Progenitor cell of endocrine pancreas (in vitro differentiated cells): ENCODE data around the gene TTLL1. TPM values are rescaled to one million over a fixed set of nuclear protein-coding genes. Genes with fewer than 3 reads are reported as not detected.

Source experiments
- DNase-seq: peaks from one replicate; pipeline ENCODE4 v3.0.0; 2021; ENCODE audit warnings: low spot score; ENCODE audit not compliant: unreplicated experiment
- H3K27ac Mint-ChIP-seq: 2 replicates; pipeline ENCODE4 v1.8.0; 2021; ENCODE audit warnings: mild to moderate bottlenecking, moderate library complexity, mixed read lengths
- H3K27me3 Mint-ChIP-seq: 2 replicates; pipeline ENCODE4 v1.8.0; 2021; ENCODE audit warnings: mixed read lengths
- H3K36me3 Mint-ChIP-seq: 2 replicates; pipeline ENCODE4 v1.8.0; 2022; ENCODE audit warnings: mixed read lengths; ENCODE audit not compliant: insufficient read depth
- H3K4me1 Mint-ChIP-seq: 2 replicates; pipeline ENCODE4 v1.8.0; 2021; ENCODE audit warnings: low read depth, mixed read lengths
- H3K4me3 Mint-ChIP-seq: 2 replicates; pipeline ENCODE4 v1.8.0; 2021; ENCODE audit warnings: low read depth, mild to moderate bottlenecking, moderate library complexity, mixed read lengths
- H3K9me3 Mint-ChIP-seq: 2 replicates; pipeline ENCODE4 v1.8.0; 2021; ENCODE audit warnings: low read depth, mixed read lengths
- CTCF ChIP-seq: fragments of 200-600 bp; sonication (generic); IDR thresholded peaks from one replicate; pipeline ENCODE4 v1.5.0; 2021; ENCODE audit warnings: antibody characterized with exemption, mild to moderate bottlenecking; ENCODE audit not compliant: unreplicated experiment
- long read RNA-seq: library from polyadenylated mRNA; unstranded; transcript quantifications from one replicate; pipeline ENCODE4 v2.0.0, GENCODE V29; 2020
- total RNA-seq: library from RNA; stranded (reverse); gene quantifications from 2 replicates; pipeline ENCODE4 v1.2.1, GENCODE V29; 2021

The TTLL1 gene
- total RNA-seq: 11.9 and 12.4 TPM in 2 replicates
- long read RNA-seq, transcript TTLL1-201 (11 exons, 1,645 nt): major isoform, 28 of 38 reads
- long read RNA-seq, partial matches to known transcripts: 3 of 38 reads
- long read RNA-seq, other reads (novel, unspliced or antisense): 6 of 38 reads

DNA sequence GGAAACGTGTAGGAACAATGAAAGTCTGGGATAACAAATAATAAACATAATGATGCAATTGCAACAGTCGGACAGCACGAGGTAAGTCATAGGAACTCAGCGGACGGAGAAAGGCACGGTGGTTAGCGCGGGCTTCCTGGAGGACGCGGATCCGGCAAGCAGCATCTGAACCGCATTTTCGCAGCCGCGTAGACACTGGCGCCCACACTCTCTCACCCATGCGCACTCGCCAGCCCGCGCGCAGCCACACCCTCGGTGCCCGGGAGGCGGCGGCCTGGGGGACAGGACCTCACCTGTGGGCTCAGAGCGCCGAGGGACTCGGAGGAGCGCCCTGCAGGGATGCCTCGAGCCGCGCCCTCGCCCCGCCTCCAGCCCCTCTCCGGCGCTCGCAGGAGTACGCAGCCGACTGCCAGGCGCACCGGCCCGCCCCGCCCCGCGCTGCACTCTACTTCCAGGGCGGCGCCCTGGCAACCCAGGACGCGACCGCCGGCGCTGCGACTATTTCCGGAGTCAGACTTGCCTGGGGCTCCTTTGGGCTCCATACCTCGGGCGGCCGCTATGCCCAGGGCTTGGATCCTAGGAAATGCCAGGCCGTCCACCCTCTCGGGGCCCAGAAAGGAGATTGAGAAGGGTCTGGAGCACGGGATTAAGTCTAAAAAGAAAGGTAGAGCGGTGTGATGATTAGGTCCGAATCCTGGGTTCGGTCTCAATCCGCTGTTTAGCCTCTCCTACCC lies at the start of gene TTLL1:
Gene TTLL1 (minus strand): TSS at position 408 of the 734 bp plus-strand sequence. CDS start 13,805 bp downstream, outside the sequence.
- peaks cover 4% of the 10 kb centered on the region for H3K36me3 Mint-ChIP-seq
- no peak for TF ChIP-seq CTCF
- peak within 1 kb of the TSS; percentile 77 for H3K4me3 Mint-ChIP-seq
- no peaks in the 10 kb centered on the region for H3K27me3 Mint-ChIP-seq
- H3K4me1 Mint-ChIP-seq: no peaks in the 10 kb centered on the region
- peak; percentile 81 for DNase-seq
- H3K27ac Mint-ChIP-seq: peak within 1 kb of the TSS; percentile 27
- H3K9me3 Mint-ChIP-seq: no peaks in the 10 kb centered on the region

DNA sequence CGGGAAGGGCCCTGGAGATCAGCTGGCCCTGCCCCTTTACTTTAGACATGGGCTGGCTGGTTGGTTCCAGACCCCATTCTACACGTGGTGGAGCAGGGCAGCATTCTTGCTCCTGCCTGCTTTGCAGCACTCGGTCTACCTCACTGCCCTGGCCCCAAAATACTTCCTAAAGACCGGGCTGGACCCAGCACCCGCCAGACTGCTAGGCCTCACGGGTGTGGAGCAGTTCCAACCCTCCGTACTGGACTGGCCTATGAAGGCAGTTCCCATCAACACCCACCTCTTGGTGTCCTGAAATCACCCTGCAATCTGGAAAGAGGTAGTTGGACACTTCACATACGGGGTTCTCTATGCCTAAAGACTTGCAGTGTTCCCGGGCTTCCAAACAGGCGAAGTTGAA lies 47.6 kb upstream of the TTLL1 start:
- no peak overlapping the region for H3K4me3 Mint-ChIP-seq
- H3K27me3 Mint-ChIP-seq: no peaks in the 10 kb centered on the region
- no peak overlapping the region for H3K27ac Mint-ChIP-seq
- H3K4me1 Mint-ChIP-seq: peaks cover 1% of the 10 kb centered on the region
- H3K9me3 Mint-ChIP-seq: no peaks in the 10 kb centered on the region
- DNase-seq: no peak
- TF ChIP-seq CTCF: no peak
- H3K36me3 Mint-ChIP-seq: peaks cover 7% of the 10 kb centered on the region

GRCh38 chr22:43136255-43136654 lies 47.1 kb upstream of the TTLL1 start:
- Mint-ChIP-seq H3K27ac (no peak overlapping the region), H3K4me1 (no peaks in the 10 kb centered on the region), H3K4me3 (no peak overlapping the region), H3K36me3 (peaks cover 7% of the 10 kb centered on the region), H3K9me3 (no peaks in the 10 kb centered on the region), H3K27me3 (no peaks in the 10 kb centered on the region)
- TF ChIP-seq CTCF: peak; percentile 73
- peak; percentile 45 for DNase-seq

DNA sequence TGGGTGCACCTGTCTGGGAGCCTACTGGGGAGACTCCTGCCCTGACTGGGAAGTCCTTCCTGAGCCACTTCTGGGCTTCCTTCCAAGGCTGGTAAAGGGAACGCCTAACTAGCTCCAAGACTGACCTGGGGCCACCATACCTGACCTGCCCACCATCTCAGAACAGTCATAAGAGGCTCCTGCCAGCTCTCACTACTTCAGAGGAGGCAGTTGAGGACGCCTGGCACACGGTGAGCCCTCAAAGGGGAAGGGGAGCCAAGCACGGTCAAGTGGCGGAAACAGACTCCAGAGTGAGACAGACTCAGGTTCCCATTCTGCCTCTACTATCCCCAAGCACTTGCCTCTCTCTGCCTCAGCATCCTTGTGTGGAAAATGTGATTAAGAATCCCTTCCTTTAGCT lies 46.4 kb upstream of the TTLL1 start:
- no peak for TF ChIP-seq CTCF
- Mint-ChIP-seq H3K9me3 (no peaks in the 10 kb centered on the region), H3K4me1 (no peaks in the 10 kb centered on the region), H3K36me3 (peaks cover 7% of the 10 kb centered on the region), H3K27ac (no peak overlapping the region), H3K4me3 (no peak overlapping the region), H3K27me3 (no peaks in the 10 kb centered on the region)
- no peak for DNase-seq

DNA sequence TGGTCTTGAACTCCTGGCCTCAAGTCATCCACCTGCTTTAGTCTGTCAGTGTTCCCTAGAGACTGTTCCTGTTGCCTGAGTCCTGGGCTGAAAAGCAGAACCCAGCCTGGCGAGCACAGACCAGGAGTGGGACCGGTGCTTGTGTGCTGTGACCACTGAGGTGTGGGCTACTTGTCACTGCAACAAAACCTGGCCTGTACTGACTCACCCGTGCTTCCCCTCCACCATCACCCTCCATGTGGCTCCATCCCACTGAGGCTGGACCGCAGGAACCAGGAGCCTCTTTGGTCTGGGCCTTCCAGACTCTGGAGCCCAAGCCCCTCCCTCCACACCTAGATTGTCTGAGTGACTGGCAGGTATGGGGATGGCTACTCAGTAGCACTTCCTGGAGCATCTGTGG lies 45.4 kb upstream of the TTLL1 start:
- no peaks in the 10 kb centered on the region for H3K4me1 Mint-ChIP-seq
- H3K27ac Mint-ChIP-seq: no peak overlapping the region
- H3K27me3 Mint-ChIP-seq: no peaks in the 10 kb centered on the region
- H3K4me3 Mint-ChIP-seq: no peak overlapping the region
- H3K9me3 Mint-ChIP-seq: no peaks in the 10 kb centered on the region
- TF ChIP-seq CTCF: no peak
- DNase-seq: no peak
- peaks cover 5% of the 10 kb centered on the region for H3K36me3 Mint-ChIP-seq
